Mesothelial cell of epicardium (in vitro differentiated cells): ENCODE measurements around the gene LDLRAD1. TPM values are rescaled to one million over a fixed set of nuclear protein-coding genes. Genes with fewer than 3 reads are reported as not detected.
"Not testable (repeated sequence)": the region's sequence is repeated elsewhere in the genome, so short reads cannot be mapped to it uniquely, and the experiment has no call there.

Source experiments
- DNase-seq, 2 experiments: peaks; one replicate each; pipeline ENCODE4 v3.0.0; 2021; ENCODE audit warnings: low spot score in 2 of 2; ENCODE audit not compliant: unreplicated experiment in 2 of 2
- H3K27ac Mint-ChIP-seq: 2 replicates; pipeline ENCODE4 v1.8.0; 2021; ENCODE audit warnings: mixed read lengths
- H3K27me3 Mint-ChIP-seq: 2 replicates; pipeline ENCODE4 v1.8.0; 2021; ENCODE audit warnings: low read depth, mixed read lengths
- H3K36me3 Mint-ChIP-seq: 2 replicates; pipeline ENCODE4 v1.8.0; 2021; ENCODE audit warnings: mixed read lengths
- H3K4me1 Mint-ChIP-seq: 2 replicates; pipeline ENCODE4 v1.8.0; 2021; ENCODE audit warnings: mixed read lengths
- H3K4me3 Mint-ChIP-seq: 2 replicates; pipeline ENCODE4 v1.8.0; 2021; ENCODE audit warnings: mild to moderate bottlenecking, moderate library complexity, mixed read lengths
- H3K9me3 Mint-ChIP-seq: 2 replicates; pipeline ENCODE4 v1.8.0; 2021; ENCODE audit warnings: mixed read lengths
- total RNA-seq: library from RNA; stranded (reverse); gene quantifications from 3 replicates; pipeline ENCODE4 v1.2.1, GENCODE V29; 2021
- TF ChIP-seq, protein P1 (sequence below): fragments of 200-600 bp; sonication (generic); IDR thresholded peaks from one replicate; pipeline ENCODE4 v1.5.0; 2021; ENCODE audit warnings: antibody characterized with exemption; ENCODE audit not compliant: unreplicated experiment

The LDLRAD1 gene
- total RNA-seq, 1 donor from 2014 or later: not detected

DNA sequence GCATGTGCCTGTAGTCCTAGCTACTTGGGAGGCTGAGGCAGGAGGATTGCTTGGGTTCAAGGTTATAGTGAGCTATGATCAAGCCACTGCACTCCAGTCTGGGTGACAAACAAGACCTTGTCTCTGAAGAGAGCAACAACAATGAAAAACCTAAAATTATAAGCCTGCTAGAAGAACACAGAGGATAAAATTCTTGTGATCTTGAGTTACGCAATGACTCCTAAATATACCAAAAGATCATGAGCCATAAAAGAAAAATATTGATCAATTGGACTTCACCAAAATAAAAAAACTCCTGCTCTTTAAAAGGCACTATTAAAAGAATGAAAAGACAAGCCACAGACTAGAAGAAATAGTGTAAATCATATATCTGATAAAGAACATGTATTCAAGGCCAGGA is 22.3 kb downstream of the LDLRAD1 start:
- H3K36me3 Mint-ChIP-seq: no peaks in the 10 kb centered on the region
- TF ChIP-seq, protein P1, sequence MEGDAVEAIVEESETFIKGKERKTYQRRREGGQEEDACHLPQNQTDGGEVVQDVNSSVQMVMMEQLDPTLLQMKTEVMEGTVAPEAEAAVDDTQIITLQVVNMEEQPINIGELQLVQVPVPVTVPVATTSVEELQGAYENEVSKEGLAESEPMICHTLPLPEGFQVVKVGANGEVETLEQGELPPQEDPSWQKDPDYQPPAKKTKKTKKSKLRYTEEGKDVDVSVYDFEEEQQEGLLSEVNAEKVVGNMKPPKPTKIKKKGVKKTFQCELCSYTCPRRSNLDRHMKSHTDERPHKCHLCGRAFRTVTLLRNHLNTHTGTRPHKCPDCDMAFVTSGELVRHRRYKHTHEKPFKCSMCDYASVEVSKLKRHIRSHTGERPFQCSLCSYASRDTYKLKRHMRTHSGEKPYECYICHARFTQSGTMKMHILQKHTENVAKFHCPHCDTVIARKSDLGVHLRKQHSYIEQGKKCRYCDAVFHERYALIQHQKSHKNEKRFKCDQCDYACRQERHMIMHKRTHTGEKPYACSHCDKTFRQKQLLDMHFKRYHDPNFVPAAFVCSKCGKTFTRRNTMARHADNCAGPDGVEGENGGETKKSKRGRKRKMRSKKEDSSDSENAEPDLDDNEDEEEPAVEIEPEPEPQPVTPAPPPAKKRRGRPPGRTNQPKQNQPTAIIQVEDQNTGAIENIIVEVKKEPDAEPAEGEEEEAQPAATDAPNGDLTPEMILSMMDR: no peak
- no peaks in the 10 kb centered on the region for H3K4me1 Mint-ChIP-seq
- no peak for DNase-seq
- no peak overlapping the region for H3K4me3 Mint-ChIP-seq
- no peak overlapping the region for H3K27ac Mint-ChIP-seq
- peaks cover 2% of the 10 kb centered on the region for H3K27me3 Mint-ChIP-seq
- H3K9me3 Mint-ChIP-seq: peaks cover 4% of the 10 kb centered on the region

DNA sequence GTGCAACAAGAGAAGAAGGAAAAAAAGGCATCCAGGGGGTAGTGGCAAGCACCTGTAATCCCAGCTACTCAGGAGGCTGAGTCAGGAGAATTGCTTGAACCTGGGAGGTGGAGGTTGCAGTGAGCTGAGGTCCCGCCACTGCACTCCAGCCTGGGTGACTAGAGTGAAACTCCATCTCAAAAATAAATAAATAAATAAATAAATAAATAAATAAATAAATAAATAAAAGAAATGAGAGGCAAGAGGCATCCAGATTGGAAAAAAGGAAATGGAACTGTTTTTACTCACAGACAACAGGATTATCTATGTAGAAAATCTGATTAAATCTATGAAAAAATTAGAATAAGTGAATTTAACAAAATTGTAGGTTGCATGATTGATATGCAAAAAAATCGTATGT is 23.5 kb downstream of the LDLRAD1 start:
- not testable (repeated sequence) for H3K9me3 Mint-ChIP-seq, H3K36me3 Mint-ChIP-seq, H3K4me3 Mint-ChIP-seq, DNase-seq, H3K27ac Mint-ChIP-seq, H3K4me1 Mint-ChIP-seq, H3K27me3 Mint-ChIP-seq

DNA sequence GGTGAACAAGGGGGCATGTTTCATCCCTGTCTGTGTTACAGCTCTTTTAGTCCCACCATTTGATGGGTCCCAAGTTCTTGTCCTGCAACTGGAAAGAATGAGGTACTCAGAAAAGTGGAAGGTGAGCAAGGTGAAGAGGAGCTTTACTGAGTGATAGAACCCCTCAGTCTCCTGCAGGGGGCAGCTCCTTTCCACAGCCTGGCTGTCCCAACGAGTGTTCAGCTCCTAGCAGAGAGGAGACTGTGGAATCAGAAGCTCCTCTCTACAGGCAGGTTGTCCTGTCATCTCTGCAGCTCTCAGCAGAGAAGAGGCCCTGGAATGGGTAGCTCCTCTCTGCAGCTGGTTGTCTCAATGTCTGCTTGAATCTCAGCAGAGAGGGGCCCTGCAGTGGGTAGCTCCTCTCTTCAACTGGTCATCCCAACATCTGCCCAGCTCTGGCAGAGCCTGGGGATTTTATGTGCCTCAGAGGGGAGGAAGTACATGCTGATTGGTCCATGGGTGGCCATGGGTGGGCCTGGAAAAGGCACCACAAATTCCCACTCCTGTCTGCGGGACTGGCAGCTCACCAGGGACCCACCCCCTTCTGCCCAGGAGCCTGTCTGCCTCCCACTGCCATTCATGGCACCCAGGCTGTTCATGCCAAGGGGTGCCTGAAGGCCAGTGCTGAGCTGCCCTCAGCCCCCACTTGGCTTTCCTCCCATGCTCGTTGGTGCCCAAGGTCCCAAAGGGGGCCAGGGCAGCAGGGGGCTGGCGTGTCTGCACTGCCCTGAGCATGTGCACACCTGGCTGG is 25.7 kb downstream of the LDLRAD1 start:
- Mint-ChIP-seq H3K9me3 (no peaks in the 10 kb centered on the region), H3K27ac (no peak overlapping the region), H3K27me3 (peaks cover 4% of the 10 kb centered on the region), H3K4me1 (peaks cover 1% of the 10 kb centered on the region), H3K36me3 (no peaks in the 10 kb centered on the region), H3K4me3 (no peak overlapping the region)
- no peak for DNase-seq
- TF ChIP-seq, protein P1: no peak

DNA sequence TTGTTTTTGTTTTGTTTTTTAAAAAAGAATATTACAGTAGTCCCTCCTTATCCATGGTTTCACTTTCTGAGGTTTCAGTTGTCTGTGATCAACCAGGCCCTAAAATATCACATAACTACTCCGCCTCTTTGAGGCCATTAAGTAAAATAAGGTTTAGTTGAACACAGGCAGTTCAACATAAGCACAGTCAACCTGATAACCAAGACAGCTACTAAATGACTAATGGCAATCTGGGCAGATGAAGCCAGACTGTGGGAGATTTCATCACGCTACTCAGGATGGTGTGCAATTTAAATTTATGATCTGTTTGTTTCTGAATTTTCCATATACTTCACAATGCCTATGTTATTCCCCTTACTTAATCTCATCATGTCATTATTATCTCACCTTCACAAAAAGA is 30.1 kb downstream of the LDLRAD1 start:
- H3K27ac Mint-ChIP-seq: no peak overlapping the region
- no peaks in the 10 kb centered on the region for H3K36me3 Mint-ChIP-seq
- no peaks in the 10 kb centered on the region for H3K9me3 Mint-ChIP-seq
- DNase-seq: no peak
- TF ChIP-seq, protein P1: no peak
- no peak overlapping the region for H3K4me3 Mint-ChIP-seq
- H3K27me3 Mint-ChIP-seq: peaks cover 2% of the 10 kb centered on the region
- H3K4me1 Mint-ChIP-seq: peaks cover 3% of the 10 kb centered on the region

DNA sequence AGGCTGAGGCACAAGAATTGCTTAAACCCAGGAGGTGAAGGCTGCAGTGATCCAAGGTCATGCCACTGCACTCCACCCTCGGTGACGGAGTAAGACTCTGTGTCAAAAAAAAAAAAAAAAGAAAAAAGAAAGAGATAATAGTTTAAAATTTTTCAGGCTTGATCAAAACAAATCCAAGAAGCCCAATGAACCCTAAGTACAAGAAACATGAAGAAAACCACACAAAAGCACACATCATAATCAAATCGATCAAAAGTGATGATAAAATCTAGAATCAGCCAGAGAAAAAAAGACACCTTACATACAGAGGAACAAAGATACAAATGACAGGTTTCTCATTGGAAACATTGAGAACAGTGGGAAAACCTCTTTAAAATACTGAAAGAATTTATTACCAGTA is 31.5 kb downstream of the LDLRAD1 start:
- Mint-ChIP-seq H3K4me1 (peaks cover 14% of the 10 kb centered on the region), H3K9me3 (no peaks in the 10 kb centered on the region), H3K36me3 (no peaks in the 10 kb centered on the region), H3K4me3 (no peak overlapping the region), H3K27me3 (peaks cover 2% of the 10 kb centered on the region), H3K27ac (no peak overlapping the region)
- TF ChIP-seq, protein P1: no peak
- no peak for DNase-seq

DNA sequence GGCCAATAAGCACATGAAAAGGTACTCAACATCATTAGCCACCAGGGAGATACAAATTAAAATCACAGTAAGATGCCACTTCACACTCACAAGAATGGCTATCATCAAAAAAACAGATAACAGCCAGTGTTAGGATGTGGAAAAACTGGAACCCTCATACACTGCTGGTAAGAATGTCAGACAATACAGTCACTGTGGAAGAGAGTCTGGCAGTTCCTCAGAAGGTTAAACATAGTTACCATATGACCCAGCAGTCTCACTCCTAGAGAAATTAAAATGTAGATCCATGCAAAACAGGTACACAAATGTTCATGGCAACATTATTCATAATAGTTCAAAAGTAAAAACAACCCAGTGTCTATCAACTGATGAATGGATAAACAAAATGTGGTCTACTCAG is 33.3 kb downstream of the LDLRAD1 start:
- H3K36me3 Mint-ChIP-seq: no peaks in the 10 kb centered on the region
- no peaks in the 10 kb centered on the region for H3K9me3 Mint-ChIP-seq
- H3K4me1 Mint-ChIP-seq: peaks cover 18% of the 10 kb centered on the region
- TF ChIP-seq, protein P1: no peak
- DNase-seq: no peak
- H3K27ac Mint-ChIP-seq: no peak overlapping the region
- H3K27me3 Mint-ChIP-seq: peaks cover 2% of the 10 kb centered on the region
- H3K4me3 Mint-ChIP-seq: no peak overlapping the region
